ENCODE results near the gene CSF3.

DNA sequence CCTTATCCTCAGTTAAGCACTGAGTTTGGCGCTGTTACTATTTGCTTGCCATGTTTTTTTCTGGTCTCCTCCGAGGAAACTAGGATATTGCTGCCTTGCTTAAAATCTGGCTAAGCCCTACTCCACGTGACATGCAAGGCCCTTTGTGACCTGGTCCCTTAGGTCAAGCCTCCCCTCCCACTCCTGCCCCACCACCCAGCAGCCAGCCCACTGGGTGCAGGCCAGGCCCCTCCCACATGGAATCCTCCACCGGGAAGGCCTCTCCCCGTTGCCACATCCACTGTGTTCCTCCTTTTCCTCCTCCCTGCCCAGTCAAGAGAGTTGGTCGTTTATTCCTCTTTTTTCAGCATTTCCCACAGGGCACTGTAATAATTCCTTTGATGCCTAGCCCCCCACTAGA lies 18.4 kb upstream of the CSF3 start:
- TF ChIP-seq CTCF (IDR thresholded peaks at IDR 0.05) = no peak
- no peak for TF ChIP-seq POLR2A (IDR thresholded peaks at IDR 0.05)
